ENCODE results near the gene ANTXR1. TPM values are rescaled to one million over a fixed set of nuclear protein-coding genes. Genes with fewer than 3 reads are reported as not detected.

ANTXR1 gene
- total and polyA plus RNA-seq, 9 of the 15 experiments (the other 6 are each of a cell fraction or from before 2014, with no cell fraction given), result 0.07 to 1.00 (median 0.54) TPM

DNA sequence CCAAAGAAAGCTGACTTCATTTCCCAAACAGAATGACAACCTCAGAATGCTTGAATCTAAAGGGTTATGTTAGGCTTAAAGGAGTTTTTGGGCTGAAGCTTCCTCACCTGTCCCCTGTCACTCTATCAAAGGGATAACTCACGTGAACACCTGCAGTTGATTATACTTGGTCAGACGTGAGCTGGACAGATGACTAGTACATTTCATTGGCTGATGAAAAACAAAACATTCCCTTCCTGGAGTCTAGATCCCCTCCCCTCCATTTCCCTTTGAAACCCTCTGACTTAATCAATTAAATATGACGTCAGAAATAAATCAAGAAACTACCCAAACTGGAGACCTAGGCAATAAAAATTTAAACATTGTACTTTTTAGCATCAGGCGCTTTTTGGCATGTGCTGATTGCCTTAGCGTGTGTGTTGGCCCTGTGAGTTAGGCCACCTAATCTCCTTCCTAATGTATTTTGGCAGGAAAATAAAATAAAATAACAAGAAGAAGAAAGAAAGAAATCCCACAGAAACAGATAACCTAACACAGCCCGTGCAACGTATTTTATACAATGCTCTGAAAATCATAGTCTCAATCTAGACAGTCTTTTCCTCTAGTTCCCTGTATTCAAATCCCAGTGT, 159.0 kb downstream of the ANTXR1 start:
- 3% methylated on average over 7 of the region's 7 CpGs for WGBS (ENCODE audit: insufficient coverage, low coverage, missing lambda C conversion rate)
- ChIA-PET CTCF (ENCODE audit: low intra/inter-chr PET ratio) (no interaction called here), POLR2A (interaction anchor here (0.6 to 1.1 kb wide), 2 partner anchors 12 to 260 kb away, joined by 3 to 4 read pairs; no protein-coding TSS in a partner anchor)
- H3K4me1 ChIP-seq (replicated peaks in 1 of 2; ENCODE audit: control insufficient read depth in 2 of 2, insufficient read depth in 2 of 2, low read length in 2 of 2), result peaks cover 2% of the 10 kb centered on the region in 2 experiments; a peak in 4 of 5 replicates
- H3K9me1 ChIP-seq (ENCODE audit: control insufficient read depth, insufficient read depth, low read length), result no peaks in the 10 kb centered on the region
- no peaks in the 10 kb centered on the region for H3K36me3 ChIP-seq (ENCODE audit: control insufficient read depth, insufficient read depth, low read length)
- H4K20me1 ChIP-seq (replicated peaks; ENCODE audit: control insufficient read depth, insufficient read depth, low read length), result no peaks in the 10 kb centered on the region; the same call in 1 of the 2 replicates
- H3K4me2 ChIP-seq (ENCODE audit: insufficient read depth, low read length), result no peak overlapping the region
- DNase-seq (ENCODE audit: extremely low read depth in 1 of 4, low spot score in 3 of 4) (no peak), ATAC-seq (no peak), FAIRE-seq (no peak)
- TF ChIP-seq ZNF431 (CRISPR knock-in tag; IDR thresholded peaks at IDR 0.05) (no peak), ZNF253 (CRISPR knock-in tag; conservative IDR thresholded peaks at IDR 0.05) (no peak), MTA3 (IDR thresholded peaks at IDR 0.05; ENCODE audit: borderline replicate concordance) (no peak), FOXK2 (conservative IDR thresholded peaks at IDR 0.05 in 1 of 2, IDR thresholded peaks at IDR 0.05 in 1 of 2; ENCODE audit: low read depth in 2 of 2) (no peak), TRIM24 (IDR thresholded peaks at IDR 0.05) (no peak), TAL1 (IDR thresholded peaks at IDR 0.05) (no peak), KAT2B (IDR thresholded peaks at IDR 0.05; ENCODE audit: low read depth, low read length) (no peak), HMGN3 (IDR thresholded peaks at IDR 0.05; ENCODE audit: borderline replicate concordance, extremely low read depth, insufficient read length, low read depth, low read length) (no peak)
- TF ChIP-seq, protein P1, sequence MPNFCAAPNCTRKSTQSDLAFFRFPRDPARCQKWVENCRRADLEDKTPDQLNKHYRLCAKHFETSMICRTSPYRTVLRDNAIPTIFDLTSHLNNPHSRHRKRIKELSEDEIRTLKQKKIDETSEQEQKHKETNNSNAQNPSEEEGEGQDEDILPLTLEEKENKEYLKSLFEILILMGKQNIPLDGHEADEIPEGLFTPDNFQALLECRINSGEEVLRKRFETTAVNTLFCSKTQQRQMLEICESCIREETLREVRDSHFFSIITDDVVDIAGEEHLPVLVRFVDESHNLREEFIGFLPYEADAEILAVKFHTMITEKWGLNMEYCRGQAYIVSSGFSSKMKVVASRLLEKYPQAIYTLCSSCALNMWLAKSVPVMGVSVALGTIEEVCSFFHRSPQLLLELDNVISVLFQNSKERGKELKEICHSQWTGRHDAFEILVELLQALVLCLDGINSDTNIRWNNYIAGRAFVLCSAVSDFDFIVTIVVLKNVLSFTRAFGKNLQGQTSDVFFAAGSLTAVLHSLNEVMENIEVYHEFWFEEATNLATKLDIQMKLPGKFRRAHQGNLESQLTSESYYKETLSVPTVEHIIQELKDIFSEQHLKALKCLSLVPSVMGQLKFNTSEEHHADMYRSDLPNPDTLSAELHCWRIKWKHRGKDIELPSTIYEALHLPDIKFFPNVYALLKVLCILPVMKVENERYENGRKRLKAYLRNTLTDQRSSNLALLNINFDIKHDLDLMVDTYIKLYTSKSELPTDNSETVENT (CRISPR knock-in tag; IDR thresholded peaks at IDR 0.05), result no peak
- intact Hi-C loops (cut with micrococcal nuclease) (no loop called here), in situ Hi-C loops (cut with MboI) (no loop called here)
- no peak overlapping the region for H2AFZ ChIP-seq (ENCODE audit: low read depth, low read length)
- no peak overlapping the region for H3K4me3 ChIP-seq
- no peaks in the 10 kb centered on the region for H3K79me2 ChIP-seq (ENCODE audit: control insufficient read depth, insufficient read depth, low read length)
- H3K27ac ChIP-seq (ENCODE audit: extremely low read depth, low read depth, low read length), result no peak overlapping the region
- no TSS peak for BruUV-seq (replicated peaks)
- no peak overlapping the region for H3K9ac ChIP-seq (ENCODE audit: insufficient read depth in 1 of 2, low read depth in 2 of 2, low read length in 2 of 2)
- H3K27me3 ChIP-seq (ENCODE audit: control insufficient read depth in 2 of 2, insufficient read depth in 2 of 2, low read length in 2 of 2), result peaks cover 10 to 45% of the 10 kb centered on the region in 2 experiments; a peak in 4 of 5 replicates
- H3K9me3 ChIP-seq (replicated peaks; ENCODE audit: control insufficient read depth, insufficient read depth, low read depth, low read length), result no peaks in the 10 kb centered on the region
